HG02623 (cell line): Measurements from ENCODE around the gene NFATC3.
A peak's percentile ranks its signal among the peaks of the same experiment; 100 is the strongest.

Experiments
- ATAC-seq: cut with Tn5 transposase; IDR thresholded peaks from one replicate; pipeline ENCODE4 v1.9.1; 2021; ENCODE audit warnings: moderate library complexity; ENCODE audit not compliant: unreplicated experiment

Gene NFATC3

GRCh38 chr16:68228652-68229051, 143.5 kb downstream of the NFATC3 start:
- no peak for ATAC-seq

GRCh38 chr16:68229431-68230175, 144.4 kb downstream of the NFATC3 start:
- no peak for ATAC-seq

GRCh38 chr16:68230176-68230571, 145.0 kb downstream of the NFATC3 start:
- no peak for ATAC-seq

GRCh38 chr16:68230956-68231355, 145.8 kb downstream of the NFATC3 start:
- no peak for ATAC-seq

- ATAC-seq = no peak
These were observed 146.4 kb downstream of the NFATC3 start for GRCh38 chr16:68231384-68232136.

GRCh38 chr16:68232335-68232734, 147.2 kb downstream of the NFATC3 start:
- no peak for ATAC-seq

- ATAC-seq = no peak
These were observed 148.1 kb downstream of the NFATC3 start for GRCh38 chr16:68233085-68233834.

- no peak for ATAC-seq
These were observed 148.6 kb downstream of the NFATC3 start for GRCh38 chr16:68233835-68234187.

GRCh38 chr16:68234188-68235107, 149.3 kb downstream of the NFATC3 start:
- ATAC-seq = no peak

- no peak for ATAC-seq
These were observed 150.1 kb downstream of the NFATC3 start for GRCh38 chr16:68235108-68235886.

- ATAC-seq = no peak
These were observed 150.6 kb downstream of the NFATC3 start, which contains the start of gene ESRP2 for GRCh38 chr16:68235887-68236136. Gene ESRP2, minus strand, starts transcription at chr16:68236127. Its CDS starts 82 bp downstream, at chr16:68236045.

GRCh38 chr16:68236137-68236825, 151.1 kb downstream of the NFATC3 start:
- ATAC-seq = no peak

- no peak for ATAC-seq
These were observed 151.7 kb downstream of the NFATC3 start for GRCh38 chr16:68236826-68237242.

GRCh38 chr16:68237243-68238028, 152.3 kb downstream of the NFATC3 start:
- ATAC-seq = peak; percentile 77

GRCh38 chr16:68238029-68238345, 152.8 kb downstream of the NFATC3 start:
- no peak for ATAC-seq

- ATAC-seq = no peak
These were observed 156.9 kb downstream of the NFATC3 start for GRCh38 chr16:68242085-68242484.

- no peak for ATAC-seq
These were observed 158.0 kb downstream of the NFATC3 start for GRCh38 chr16:68242926-68243858.

- ATAC-seq = no peak
These were observed 159.3 kb downstream of the NFATC3 start for GRCh38 chr16:68244481-68244902.
